SJSA1 (cell line): ENCODE measurements around the gene LRRC18. TPM values are rescaled to one million over a fixed set of nuclear protein-coding genes. Genes with fewer than 3 reads are reported as not detected.

Experiments used
- DNase-seq, 2 experiments: peaks; one replicate each; pipeline ENCODE4 v3.0.0-alpha.2; 2015 to 2020; ENCODE audit warnings: low spot score in 2 of 2, low read depth in 1 of 2
- H3K27ac ChIP-seq: fragments of 250-450 bp; sonication (Bioruptor Pico); 2 replicates; pipeline ENCODE4 v1.5.1; 2020; ENCODE audit warnings: mild to moderate bottlenecking, moderate library complexity
- H3K27me3 ChIP-seq: fragments of 250-450 bp; sonication (Bioruptor Pico); replicated peaks from 2 replicates; pipeline ENCODE4 v1.5.1; 2020; ENCODE audit warnings: mild to moderate bottlenecking, moderate library complexity
- H3K36me3 ChIP-seq: fragments of 250-450 bp; sonication (Bioruptor Pico); 2 replicates; pipeline ENCODE4 v1.5.1; 2020; ENCODE audit warnings: mild to moderate bottlenecking
- H3K4me1 ChIP-seq: fragments of 250-450 bp; sonication (Bioruptor Pico); replicated peaks from 2 replicates; pipeline ENCODE4 v1.6.1; 2021; ENCODE audit warnings: mild to moderate bottlenecking
- H3K4me3 ChIP-seq: fragments of 250-450 bp; sonication (Bioruptor Pico); 2 replicates; pipeline ENCODE4 v1.5.1; 2020; ENCODE audit warnings: mild to moderate bottlenecking
- H3K9me3 ChIP-seq: fragments of 250-450 bp; sonication (Bioruptor Pico); replicated peaks from 2 replicates; pipeline ENCODE4 v1.5.1; 2020; ENCODE audit warnings: mild to moderate bottlenecking
- total RNA-seq: library from RNA; depleted of rRNA; stranded (reverse); fragments of >200 nt; shearing (Covaris generic); gene quantifications from 2 replicates; pipeline ENCODE4 v1.2.3, GENCODE V29; 2014

The LRRC18 gene
- total RNA-seq, 1 experiment from 2014 or later: not detected

GRCh38 chr10:48894911-48895802 lies 44.5 kb downstream of the LRRC18 start:
- H3K9me3 ChIP-seq: no peaks in the 10 kb centered on the region
- H3K4me1 ChIP-seq: peaks cover 28% of the 10 kb centered on the region
- no peaks in the 10 kb centered on the region for H3K27me3 ChIP-seq
- H3K36me3 ChIP-seq: no peaks in the 10 kb centered on the region
- DNase-seq: peak; percentile 56
- 0 out of 2 replicates have a peak overlapping the region, but pooled peaks have one; percentile 6 for H3K27ac ChIP-seq
- no peak overlapping the region for H3K4me3 ChIP-seq

- Histone ChIP-seq H3K4me3 (no peak overlapping the region), H3K4me1 (peaks cover 22% of the 10 kb centered on the region), H3K9me3 (no peaks in the 10 kb centered on the region), H3K36me3 (no peaks in the 10 kb centered on the region), H3K27me3 (no peaks in the 10 kb centered on the region), H3K27ac (no peak overlapping the region)
- DNase-seq: no peak
Observed at GRCh38 chr10:48890888-48891850, 48.5 kb downstream of the LRRC18 start.

- no peaks in the 10 kb centered on the region for H3K4me1 ChIP-seq
- H3K27me3 ChIP-seq: no peaks in the 10 kb centered on the region
- no peaks in the 10 kb centered on the region for H3K36me3 ChIP-seq
- H3K9me3 ChIP-seq: no peaks in the 10 kb centered on the region
- DNase-seq: no peak
- no peak overlapping the region for H3K4me3 ChIP-seq
- no peak overlapping the region for H3K27ac ChIP-seq
Observed at GRCh38 chr10:48887982-48888381, 51.7 kb downstream of the LRRC18 start.

GRCh38 chr10:48885376-48885775 lies 54.3 kb downstream of the LRRC18 start:
- Histone ChIP-seq H3K27me3 (no peaks in the 10 kb centered on the region), H3K4me3 (no peak overlapping the region), H3K9me3 (no peaks in the 10 kb centered on the region), H3K36me3 (no peaks in the 10 kb centered on the region), H3K4me1 (no peaks in the 10 kb centered on the region), H3K27ac (no peak overlapping the region)
- no peak for DNase-seq

GRCh38 chr10:48884179-48885045 lies 55.2 kb downstream of the LRRC18 start:
- Histone ChIP-seq H3K9me3 (no peaks in the 10 kb centered on the region), H3K36me3 (no peaks in the 10 kb centered on the region), H3K4me3 (no peak overlapping the region), H3K4me1 (no peaks in the 10 kb centered on the region), H3K27me3 (no peaks in the 10 kb centered on the region), H3K27ac (no peak overlapping the region)
- DNase-seq: no peak

- no peak for DNase-seq
- Histone ChIP-seq H3K27me3 (no peaks in the 10 kb centered on the region), H3K27ac (no peak overlapping the region), H3K4me3 (no peak overlapping the region), H3K4me1 (no peaks in the 10 kb centered on the region), H3K36me3 (no peaks in the 10 kb centered on the region), H3K9me3 (no peaks in the 10 kb centered on the region)
Observed at GRCh38 chr10:48883701-48884100, 55.9 kb downstream of the LRRC18 start.

- H3K36me3 ChIP-seq: no peaks in the 10 kb centered on the region
- no peaks in the 10 kb centered on the region for H3K27me3 ChIP-seq
- no peak for DNase-seq
- H3K4me3 ChIP-seq: no peak overlapping the region
- H3K4me1 ChIP-seq: no peaks in the 10 kb centered on the region
- no peaks in the 10 kb centered on the region for H3K9me3 ChIP-seq
- no peak overlapping the region for H3K27ac ChIP-seq
Observed at GRCh38 chr10:48882881-48883280, 56.8 kb downstream of the LRRC18 start.

GRCh38 chr10:48881937-48882336 lies 57.7 kb downstream of the LRRC18 start:
- H3K4me3 ChIP-seq: no peak overlapping the region
- no peaks in the 10 kb centered on the region for H3K4me1 ChIP-seq
- no peaks in the 10 kb centered on the region for H3K9me3 ChIP-seq
- no peaks in the 10 kb centered on the region for H3K27me3 ChIP-seq
- H3K27ac ChIP-seq: no peak overlapping the region
- H3K36me3 ChIP-seq: no peaks in the 10 kb centered on the region
- DNase-seq: no peak

- Histone ChIP-seq H3K4me1 (no peaks in the 10 kb centered on the region), H3K9me3 (no peaks in the 10 kb centered on the region), H3K27me3 (no peaks in the 10 kb centered on the region), H3K36me3 (no peaks in the 10 kb centered on the region), H3K27ac (no peak overlapping the region), H3K4me3 (no peak overlapping the region)
- DNase-seq: no peak
Observed at GRCh38 chr10:48880016-48880705, 59.5 kb downstream of the LRRC18 start.

GRCh38 chr10:48879451-48879850 lies 60.2 kb downstream of the LRRC18 start:
- no peak overlapping the region for H3K27ac ChIP-seq
- DNase-seq: no peak

GRCh38 chr10:48878091-48878490 lies 61.5 kb downstream of the LRRC18 start:
- DNase-seq: no peak
- H3K4me1 ChIP-seq: no peaks in the 10 kb centered on the region
- H3K4me3 ChIP-seq: no peak overlapping the region
- H3K27ac ChIP-seq: no peak overlapping the region
- no peaks in the 10 kb centered on the region for H3K27me3 ChIP-seq
- no peaks in the 10 kb centered on the region for H3K9me3 ChIP-seq
- no peaks in the 10 kb centered on the region for H3K36me3 ChIP-seq

More at GRCh38 chr10:48879451-48879850, 60.2 kb downstream of the LRRC18 start:
- Histone ChIP-seq H3K4me1 (no peaks in the 10 kb centered on the region), H3K27me3 (no peaks in the 10 kb centered on the region), H3K36me3 (no peaks in the 10 kb centered on the region), H3K9me3 (no peaks in the 10 kb centered on the region), H3K4me3 (no peak overlapping the region)

GRCh38 chr10:48872234-48872633 lies 67.4 kb downstream of the LRRC18 start:
- H3K27me3 ChIP-seq: no peaks in the 10 kb centered on the region; the same call in 1 of the 2 replicates
- no peaks in the 10 kb centered on the region for H3K36me3 ChIP-seq
- no peak overlapping the region for H3K4me3 ChIP-seq
- no peaks in the 10 kb centered on the region for H3K4me1 ChIP-seq
- H3K27ac ChIP-seq: no peak overlapping the region
- DNase-seq: no peak
- H3K9me3 ChIP-seq: no peaks in the 10 kb centered on the region
